GM12801 (cell line): Measurements from ENCODE around the gene DOCK2.

ENCODE experiments used
- CTCF ChIP-seq: IDR thresholded peaks from one replicate; pipeline ENCODE4 v1.5.1; 2011; ENCODE audit warnings: control low read depth; ENCODE audit not compliant: insufficient read length; ENCODE audit errors: extremely low read depth

The DOCK2 gene

GRCh38 chr5:169762338-169763095 is 125.4 kb downstream of the DOCK2 start:
- TF ChIP-seq CTCF = no peak

- no peak for TF ChIP-seq CTCF
These were observed 126.4 kb downstream of the DOCK2 start for GRCh38 chr5:169763376-169764017.

GRCh38 chr5:169764018-169764378 is 126.9 kb downstream of the DOCK2 start:
- TF ChIP-seq CTCF = no peak

GRCh38 chr5:169765176-169765996 is 128.3 kb downstream of the DOCK2 start:
- no peak for TF ChIP-seq CTCF

- TF ChIP-seq CTCF = no peak
These were observed 130.9 kb downstream of the DOCK2 start for GRCh38 chr5:169767938-169768337.

GRCh38 chr5:169768416-169768815 is 131.3 kb downstream of the DOCK2 start:
- no peak for TF ChIP-seq CTCF

- TF ChIP-seq CTCF = no peak
These were observed 133.0 kb downstream of the DOCK2 start for GRCh38 chr5:169770109-169770508.
